A549 treated with CpdA at 1 μM for 4 hours (cell line): Measurements from ENCODE around the gene LACRT. TPM values are rescaled to one million over a fixed set of nuclear protein-coding genes. Genes with fewer than 3 reads are reported as not detected.

ENCODE experiments used
- total RNA-seq: library from RNA; stranded (reverse); fragments of 200-300 nt; extraction: Qiagen RNA extraction; gene quantifications from 5 replicates; pipeline ENCODE4 v1.2.3, GENCODE V29; 2022; ENCODE audit warnings: low read depth

Gene LACRT, protein sequence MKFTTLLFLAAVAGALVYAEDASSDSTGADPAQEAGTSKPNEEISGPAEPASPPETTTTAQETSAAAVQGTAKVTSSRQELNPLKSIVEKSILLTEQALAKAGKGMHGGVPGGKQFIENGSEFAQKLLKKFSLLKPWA
- not detected in 5 replicates for total RNA-seq

DNA sequence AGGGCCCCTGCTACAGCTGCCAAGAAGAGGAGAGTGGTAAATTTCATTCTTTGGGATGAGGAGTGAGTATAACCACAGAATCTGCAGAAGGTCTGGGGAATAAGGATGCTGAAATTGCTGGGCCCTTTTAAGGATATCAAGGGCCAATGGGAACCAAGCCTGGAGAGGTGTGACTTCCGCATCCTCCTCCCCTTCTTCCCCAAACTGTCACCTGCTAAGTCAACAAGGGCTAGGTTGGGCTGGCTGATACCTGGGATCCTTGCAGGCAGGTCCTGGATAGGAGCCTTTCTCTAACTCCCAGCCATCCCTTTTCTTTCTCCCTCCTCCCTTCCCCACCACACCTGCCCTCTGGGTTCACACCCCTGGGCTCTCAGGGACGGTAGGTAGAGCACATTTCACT, at the start of gene LACRT:
TSS of gene LACRT (minus strand) at position 101 of the 400 bp plus-strand sequence. CDS start at position 47, 54 bp downstream.

DNA sequence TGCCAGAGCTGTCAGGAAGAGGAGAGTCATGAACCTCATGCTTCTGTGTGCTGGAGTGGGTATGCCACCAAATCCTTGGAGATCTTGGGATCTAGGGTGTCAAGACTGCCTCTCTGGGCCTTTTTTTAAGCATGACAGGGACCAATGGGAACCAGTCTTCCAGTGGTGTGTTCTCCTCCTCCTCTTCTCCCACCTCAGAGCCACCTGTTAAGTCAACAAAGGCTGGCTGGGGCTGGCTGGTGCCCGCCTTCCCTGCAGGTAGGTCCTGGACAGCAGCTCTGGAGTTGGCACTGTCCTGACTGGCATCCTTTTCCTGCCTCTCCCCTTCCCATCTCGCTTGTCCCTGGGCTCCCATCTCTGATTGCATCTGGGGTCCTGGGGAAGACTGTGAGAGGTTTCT, 13.6 kb upstream of the LACRT start, which contains the start of gene DCD:
TSS of gene DCD (minus strand) at position 101 of the 400 bp plus-strand sequence. CDS start at position 39, 62 bp downstream.

DNA sequence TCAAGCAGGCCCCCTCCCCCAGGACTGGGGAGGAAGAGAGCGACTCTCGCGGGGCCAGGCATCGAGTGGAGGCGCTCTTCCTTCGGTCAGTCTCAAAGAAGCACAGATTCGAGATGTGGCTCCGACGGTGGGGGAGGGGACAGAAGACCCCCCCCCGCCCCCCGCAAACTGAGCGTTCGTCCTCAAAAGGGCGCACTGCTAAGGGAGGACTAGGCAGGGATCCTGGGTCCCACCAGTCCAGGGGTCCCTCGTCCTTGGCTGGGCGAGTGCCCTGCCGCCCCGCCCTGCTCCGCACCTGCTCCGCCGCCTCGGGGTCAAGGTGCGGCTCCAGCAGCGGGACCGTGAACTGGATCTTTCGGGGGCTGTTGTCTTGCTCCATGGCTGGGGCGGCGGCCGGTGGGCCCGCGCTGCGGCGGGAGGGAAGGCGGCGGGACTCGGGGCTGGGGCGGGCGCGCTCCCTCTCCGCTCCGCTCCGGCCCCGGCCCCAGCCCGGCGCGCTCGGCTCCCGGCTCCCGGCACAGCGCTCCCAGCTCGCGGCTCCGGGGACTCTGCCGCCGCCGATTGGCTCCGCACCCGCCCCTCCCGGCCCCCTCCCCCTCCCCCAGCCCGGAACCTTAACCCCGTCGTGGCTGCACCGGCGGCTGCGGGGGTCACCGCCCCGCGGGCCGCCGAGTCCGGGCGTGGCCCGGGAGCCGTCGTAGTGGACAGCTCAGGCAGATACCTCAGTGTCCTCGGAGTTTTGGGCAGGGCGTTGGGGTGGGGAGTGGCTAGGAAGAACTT, 46.4 kb downstream of the LACRT start, which contains the start of gene PPP1R1A:
TSS of gene PPP1R1A (minus strand) at position 550 of the 780 bp plus-strand sequence. CDS start at position 379, 171 bp downstream.

Other genes with a start within 250 kb of the LACRT start
- 76.6 to 111 TPM (median 93.8 TPM) in 5 replicates for gene ITGA5, start 215.6 kb downstream of the LACRT start, total RNA-seq
- not detected in 5 replicates for gene GTSF1, start 161.3 kb downstream of the LACRT start, total RNA-seq
- 0.01 TPM in 1 of 5 replicates, not detected in the others for gene NCKAP1L, start 137.1 kb downstream of the LACRT start, total RNA-seq
- gene PDE1B, start 85.3 kb downstream of the LACRT start, total RNA-seq: 0.05 to 0.07 TPM (median 0.07 TPM) in 3 of 5 replicates, not detected in the others
- 0.10 to 0.21 TPM (median 0.11 TPM) in 3 of 5 replicates, not detected in the others for gene PPP1R1A, start 46.2 kb downstream of the LACRT start, total RNA-seq
- gene DCD, start 13.5 kb upstream of the LACRT start, total RNA-seq: not detected in 5 replicates
- gene MUCL1, start 219.6 kb upstream of the LACRT start, total RNA-seq: not detected in 5 replicates